Vagina (tissue), 2 donors: ENCODE results near the gene TFPT.

ENCODE experiments used
- POLR2A ChIP-seq, 2 donors: fragments of 450-650 bp; IDR thresholded peaks; one replicate each; pipeline ENCODE4 v1.6.1; 2017; ENCODE audit warnings: antibody characterized with exemption in 2 of 2, mild to moderate bottlenecking in 2 of 2, moderate library complexity in 2 of 2
- POLR2AphosphoS5 ChIP-seq, 2 donors: sonication (generic); formaldehyde crosslinking; IDR thresholded peaks; one replicate each; pipeline ENCODE4 v1.9.0; 2017; ENCODE audit warnings: antibody characterized with exemption in 2 of 2, mild to moderate bottlenecking in 2 of 2, low read depth in 1 of 2; ENCODE audit not compliant: insufficient read depth in 1 of 2
- TF ChIP-seq, protein P1 (sequence below), 3 experiments: fragments of 450-650 bp in 2 of 3; fragments of 200-600 bp in 1 of 3; sonication (generic) in 1 of 3; IDR thresholded peaks; one replicate each; pipeline ENCODE4 v1.5.1; 2017 to 2019; ENCODE audit warnings: antibody characterized with exemption in 3 of 3, mild to moderate bottlenecking in 2 of 3, moderate library complexity in 2 of 3

DNA sequence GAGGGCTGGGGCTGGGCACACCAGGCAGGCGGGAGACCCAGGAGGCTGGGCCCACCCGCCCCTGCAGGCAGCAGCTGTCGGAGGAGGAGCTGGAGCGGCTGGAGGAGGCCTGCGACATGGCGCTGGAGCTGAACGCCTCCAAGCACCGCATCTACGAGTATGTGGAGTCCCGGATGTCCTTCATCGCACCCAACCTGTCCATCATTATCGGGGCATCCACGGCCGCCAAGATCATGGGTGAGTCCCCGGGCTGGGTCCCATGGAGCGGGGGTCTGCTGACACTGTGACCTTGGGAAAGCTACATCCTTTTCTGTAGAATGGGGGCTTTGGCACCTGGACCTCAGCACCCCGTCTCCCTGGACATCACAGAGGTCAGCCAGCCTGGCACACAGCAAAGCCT is 8.2 kb upstream of the TFPT start:
- TF ChIP-seq, protein P1, sequence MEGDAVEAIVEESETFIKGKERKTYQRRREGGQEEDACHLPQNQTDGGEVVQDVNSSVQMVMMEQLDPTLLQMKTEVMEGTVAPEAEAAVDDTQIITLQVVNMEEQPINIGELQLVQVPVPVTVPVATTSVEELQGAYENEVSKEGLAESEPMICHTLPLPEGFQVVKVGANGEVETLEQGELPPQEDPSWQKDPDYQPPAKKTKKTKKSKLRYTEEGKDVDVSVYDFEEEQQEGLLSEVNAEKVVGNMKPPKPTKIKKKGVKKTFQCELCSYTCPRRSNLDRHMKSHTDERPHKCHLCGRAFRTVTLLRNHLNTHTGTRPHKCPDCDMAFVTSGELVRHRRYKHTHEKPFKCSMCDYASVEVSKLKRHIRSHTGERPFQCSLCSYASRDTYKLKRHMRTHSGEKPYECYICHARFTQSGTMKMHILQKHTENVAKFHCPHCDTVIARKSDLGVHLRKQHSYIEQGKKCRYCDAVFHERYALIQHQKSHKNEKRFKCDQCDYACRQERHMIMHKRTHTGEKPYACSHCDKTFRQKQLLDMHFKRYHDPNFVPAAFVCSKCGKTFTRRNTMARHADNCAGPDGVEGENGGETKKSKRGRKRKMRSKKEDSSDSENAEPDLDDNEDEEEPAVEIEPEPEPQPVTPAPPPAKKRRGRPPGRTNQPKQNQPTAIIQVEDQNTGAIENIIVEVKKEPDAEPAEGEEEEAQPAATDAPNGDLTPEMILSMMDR (IDR thresholded peaks at IDR 0.05): no peak
- TF ChIP-seq POLR2A (IDR thresholded peaks at IDR 0.05) (no peak), POLR2AphosphoS5 (IDR thresholded peaks at IDR 0.05; ENCODE audit: insufficient read depth in 1 of 2, low read depth in 1 of 2) (no peak)
